22Rv1 (cell line): ENCODE results near the gene ARL15.

Experiments used
- CTCF ChIP-seq: fragments of 450-650 bp; IDR thresholded peaks from 2 replicates; pipeline ENCODE4 v1.5.1; 2017; ENCODE audit warnings: mild to moderate bottlenecking
- ZFX ChIP-seq: fragments of 450-650 bp; IDR thresholded peaks from 2 replicates; pipeline ENCODE4 v1.6.1; 2017; ENCODE audit warnings: antibody characterized with exemption, borderline replicate concordance

GRCh38 chr5:54001976-54002775 is 308.2 kb downstream of the ARL15 start:
- TF ChIP-seq CTCF (no peak), ZFX (no peak)
